Activated naive CD4-positive, alpha-beta T cell treated with anti-CD3 and anti-CD28 coated beads, Interleukin-2, amount 50 U/mL, for 24 hours (primary cell): ENCODE data around the gene L3MBTL4.
A peak's percentile ranks its signal among the peaks of the same experiment; 100 is the strongest.

ENCODE experiments used
- H3K27ac Mint-ChIP-seq: one replicate; pipeline ENCODE4 v1.8.0; 2021; ENCODE audit warnings: mild to moderate bottlenecking, mixed read lengths
- H3K27me3 Mint-ChIP-seq: one replicate; pipeline ENCODE4 v1.8.0; 2021; ENCODE audit warnings: mixed read lengths
- H3K36me3 Mint-ChIP-seq: one replicate; pipeline ENCODE4 v1.8.0; 2021; ENCODE audit warnings: mixed read lengths
- H3K4me1 Mint-ChIP-seq: one replicate; pipeline ENCODE4 v1.8.0; 2021; ENCODE audit warnings: mixed read lengths
- H3K4me3 Mint-ChIP-seq: one replicate; pipeline ENCODE4 v1.8.0; 2021; ENCODE audit warnings: mild to moderate bottlenecking, mixed read lengths
- H3K9me3 Mint-ChIP-seq: one replicate; pipeline ENCODE4 v1.8.0; 2021; ENCODE audit warnings: mixed read lengths

The L3MBTL4 gene

GRCh38 chr18:5997361-5997760 is 417.4 kb downstream of the L3MBTL4 start:
- Mint-ChIP-seq H3K4me1 (no peaks in the 10 kb centered on the region), H3K27ac (no peak overlapping the region), H3K36me3 (no peaks in the 10 kb centered on the region), H3K9me3 (peaks cover 15% of the 10 kb centered on the region), H3K4me3 (no peak overlapping the region), H3K27me3 (peaks cover 6% of the 10 kb centered on the region)

GRCh38 chr18:5995626-5996025 is 419.1 kb downstream of the L3MBTL4 start:
- Mint-ChIP-seq H3K4me1 (no peaks in the 10 kb centered on the region), H3K27me3 (peaks cover 3% of the 10 kb centered on the region)

GRCh38 chr18:5993938-5994337 is 420.8 kb downstream of the L3MBTL4 start:
- peaks cover 3% of the 10 kb centered on the region for H3K27me3 Mint-ChIP-seq
- H3K27ac Mint-ChIP-seq = no peak overlapping the region
- H3K4me1 Mint-ChIP-seq = no peaks in the 10 kb centered on the region
- H3K4me3 Mint-ChIP-seq = no peak overlapping the region
- H3K36me3 Mint-ChIP-seq = no peaks in the 10 kb centered on the region
- peaks cover under 1% of the 10 kb centered on the region for H3K9me3 Mint-ChIP-seq

More at GRCh38 chr18:5995626-5996025, 419.1 kb downstream of the L3MBTL4 start:
- Mint-ChIP-seq H3K27ac (no peak overlapping the region), H3K9me3 (peaks cover 15% of the 10 kb centered on the region), H3K36me3 (no peaks in the 10 kb centered on the region), H3K4me3 (no peak overlapping the region)

GRCh38 chr18:5992381-5992780 is 422.3 kb downstream of the L3MBTL4 start:
- H3K36me3 Mint-ChIP-seq = no peaks in the 10 kb centered on the region
- H3K27me3 Mint-ChIP-seq = no peaks in the 10 kb centered on the region
- H3K27ac Mint-ChIP-seq = no peak overlapping the region
- no peaks in the 10 kb centered on the region for H3K9me3 Mint-ChIP-seq
- no peak overlapping the region for H3K4me3 Mint-ChIP-seq
- H3K4me1 Mint-ChIP-seq = no peaks in the 10 kb centered on the region

- Mint-ChIP-seq H3K4me1 (no peaks in the 10 kb centered on the region), H3K4me3 (no peak overlapping the region), H3K36me3 (no peaks in the 10 kb centered on the region), H3K9me3 (no peaks in the 10 kb centered on the region), H3K27me3 (peaks cover 3% of the 10 kb centered on the region), H3K27ac (no peak overlapping the region)
Measured at GRCh38 chr18:5987249-5987648, 427.5 kb downstream of the L3MBTL4 start.

- no peak overlapping the region for H3K27ac Mint-ChIP-seq
- H3K4me1 Mint-ChIP-seq = no peaks in the 10 kb centered on the region
- no peaks in the 10 kb centered on the region for H3K36me3 Mint-ChIP-seq
- H3K9me3 Mint-ChIP-seq = no peaks in the 10 kb centered on the region
- peaks cover 3% of the 10 kb centered on the region for H3K27me3 Mint-ChIP-seq
- H3K4me3 Mint-ChIP-seq = no peak overlapping the region
Measured at GRCh38 chr18:5986257-5986931, 428.3 kb downstream of the L3MBTL4 start.

- no peaks in the 10 kb centered on the region for H3K4me1 Mint-ChIP-seq
- no peak overlapping the region for H3K27ac Mint-ChIP-seq
- H3K36me3 Mint-ChIP-seq = no peaks in the 10 kb centered on the region
- H3K9me3 Mint-ChIP-seq = no peaks in the 10 kb centered on the region
- no peak overlapping the region for H3K4me3 Mint-ChIP-seq
- peaks cover 3% of the 10 kb centered on the region for H3K27me3 Mint-ChIP-seq
Measured at GRCh38 chr18:5984245-5984644, 430.5 kb downstream of the L3MBTL4 start.

GRCh38 chr18:5983488-5983887 is 431.2 kb downstream of the L3MBTL4 start:
- no peaks in the 10 kb centered on the region for H3K9me3 Mint-ChIP-seq
- no peaks in the 10 kb centered on the region for H3K4me1 Mint-ChIP-seq
- H3K4me3 Mint-ChIP-seq = no peak overlapping the region
- H3K27me3 Mint-ChIP-seq = peaks cover 3% of the 10 kb centered on the region
- H3K27ac Mint-ChIP-seq = no peak overlapping the region
- H3K36me3 Mint-ChIP-seq = no peaks in the 10 kb centered on the region

GRCh38 chr18:5982332-5982731 is 432.4 kb downstream of the L3MBTL4 start:
- no peak overlapping the region for H3K4me3 Mint-ChIP-seq
- H3K9me3 Mint-ChIP-seq = no peaks in the 10 kb centered on the region
- no peak overlapping the region for H3K27ac Mint-ChIP-seq
- H3K4me1 Mint-ChIP-seq = no peaks in the 10 kb centered on the region
- peaks cover 3% of the 10 kb centered on the region for H3K27me3 Mint-ChIP-seq
- H3K36me3 Mint-ChIP-seq = no peaks in the 10 kb centered on the region

GRCh38 chr18:5980721-5981120 is 434.0 kb downstream of the L3MBTL4 start:
- Mint-ChIP-seq H3K36me3 (no peaks in the 10 kb centered on the region), H3K27ac (no peak overlapping the region), H3K27me3 (peaks cover 3% of the 10 kb centered on the region), H3K4me1 (no peaks in the 10 kb centered on the region), H3K9me3 (no peaks in the 10 kb centered on the region), H3K4me3 (no peak overlapping the region)

- Mint-ChIP-seq H3K27ac (no peak overlapping the region), H3K36me3 (no peaks in the 10 kb centered on the region), H3K4me3 (no peak overlapping the region), H3K4me1 (no peaks in the 10 kb centered on the region), H3K27me3 (peaks cover 1% of the 10 kb centered on the region), H3K9me3 (no peaks in the 10 kb centered on the region)
Measured at GRCh38 chr18:5979971-5980457, 434.7 kb downstream of the L3MBTL4 start.

- Mint-ChIP-seq H3K27ac (no peak overlapping the region), H3K4me3 (no peak overlapping the region), H3K4me1 (no peaks in the 10 kb centered on the region), H3K36me3 (no peaks in the 10 kb centered on the region), H3K9me3 (no peaks in the 10 kb centered on the region), H3K27me3 (peaks cover 1% of the 10 kb centered on the region)
Measured at GRCh38 chr18:5979176-5979888, 435.4 kb downstream of the L3MBTL4 start.

- Mint-ChIP-seq H3K4me3 (no peak overlapping the region), H3K27ac (no peak overlapping the region), H3K27me3 (peaks cover 1% of the 10 kb centered on the region), H3K4me1 (no peaks in the 10 kb centered on the region), H3K36me3 (no peaks in the 10 kb centered on the region), H3K9me3 (no peaks in the 10 kb centered on the region)
Measured at GRCh38 chr18:5977022-5977421, 437.7 kb downstream of the L3MBTL4 start.

GRCh38 chr18:5975111-5976002 is 439.4 kb downstream of the L3MBTL4 start:
- H3K4me3 Mint-ChIP-seq = no peak overlapping the region
- H3K4me1 Mint-ChIP-seq = peaks cover under 1% of the 10 kb centered on the region
- peaks cover 1% of the 10 kb centered on the region for H3K27me3 Mint-ChIP-seq
- peak overlapping the region; percentile 17 for H3K27ac Mint-ChIP-seq
- H3K9me3 Mint-ChIP-seq = no peaks in the 10 kb centered on the region
- no peaks in the 10 kb centered on the region for H3K36me3 Mint-ChIP-seq

GRCh38 chr18:5974696-5975095 is 440.0 kb downstream of the L3MBTL4 start:
- peaks cover 6% of the 10 kb centered on the region for H3K4me1 Mint-ChIP-seq
- no peaks in the 10 kb centered on the region for H3K9me3 Mint-ChIP-seq
- H3K36me3 Mint-ChIP-seq = no peaks in the 10 kb centered on the region
- no peak overlapping the region for H3K27ac Mint-ChIP-seq
- peaks cover 1% of the 10 kb centered on the region for H3K27me3 Mint-ChIP-seq
- no peak overlapping the region for H3K4me3 Mint-ChIP-seq
